G401 (cell line): ENCODE data around the gene KAZN. TPM values are rescaled to one million over a fixed set of nuclear protein-coding genes. Genes with fewer than 3 reads are reported as not detected.

Experiments
- DNase-seq: peaks from one replicate; pipeline ENCODE4 v3.0.0-alpha.2; 2015; ENCODE audit warnings: low spot score
- in situ Hi-C: cut with HindIII; loops from 2 replicates; pipeline ENCODE4 v1.10.0; 2016; ENCODE audit warnings: low sequenced_read_pairs, mixed read lengths
- total RNA-seq: library from RNA; depleted of rRNA; stranded (reverse); fragments of >200 nt; shearing (Covaris generic); gene quantifications from 2 replicates; pipeline ENCODE4 v1.2.3, GENCODE V29; 2014

The KAZN gene
- total RNA-seq, 1 experiment from 2014 or later: 9.8 TPM

DNA sequence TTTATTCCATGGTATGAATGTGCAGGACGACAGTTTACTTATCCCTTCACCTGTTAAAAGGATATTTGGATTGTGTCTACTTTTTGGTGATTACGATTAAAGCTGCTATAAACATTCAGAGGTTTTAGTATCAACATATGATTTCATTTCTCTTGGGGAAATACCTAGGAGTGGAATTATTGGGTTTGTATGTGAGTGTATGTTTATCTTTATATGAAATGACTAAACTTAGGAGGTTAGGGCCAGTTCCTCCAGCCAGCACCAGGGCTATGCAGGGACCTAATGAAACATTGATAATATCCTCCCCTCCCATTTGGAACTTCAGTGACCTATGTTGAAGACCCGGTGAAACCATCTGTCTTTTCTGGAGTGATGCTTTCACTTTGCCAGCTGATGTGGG, 568.9 kb downstream of the KAZN start:
- in situ Hi-C loops: no loop called here
- DNase-seq: no peak
